ENCODE measurements around the gene SOX4.

Gene SOX4

GRCh38 chr6:21590346-21590745 is 3.2 kb upstream of the SOX4 start:
- TF ChIP-seq CTCF (IDR thresholded peaks at IDR 0.05; ENCODE audit: low read depth, low read length) = no peak
- H3K27me3 ChIP-seq (ENCODE audit: insufficient read depth, low read depth, severe bottlenecking) = no peaks in the 10 kb centered on the region
- no peak overlapping the region for H3K27ac ChIP-seq
- H3K4me3 ChIP-seq (ENCODE audit: low read depth, low read length) = no peak overlapping the region
- DNase-seq = no peak
- peaks cover 7% of the 10 kb centered on the region; the same call in 1 of the 2 replicates for H3K36me3 ChIP-seq
- no peaks in the 10 kb centered on the region for H3K9me3 ChIP-seq (ENCODE audit: severe bottlenecking)

GRCh38 chr6:21591446-21591845 is 2.1 kb upstream of the SOX4 start:
- H3K27ac ChIP-seq = no peak overlapping the region
- no peaks in the 10 kb centered on the region for H3K27me3 ChIP-seq (ENCODE audit: insufficient read depth, low read depth, severe bottlenecking)
- no peak for DNase-seq
- H3K4me3 ChIP-seq (ENCODE audit: low read depth, low read length) = no peak overlapping the region
- no peaks in the 10 kb centered on the region for H3K9me3 ChIP-seq (ENCODE audit: severe bottlenecking)
- no peak for TF ChIP-seq CTCF (IDR thresholded peaks at IDR 0.05; ENCODE audit: low read depth, low read length)
- H3K36me3 ChIP-seq = peaks cover 17% of the 10 kb centered on the region

GRCh38 chr6:21592953-21593352 is 598 bp upstream of the SOX4 start:
- Histone ChIP-seq H3K9me3 (ENCODE audit: severe bottlenecking) (no peaks in the 10 kb centered on the region), H3K36me3 (peaks cover 27% of the 10 kb centered on the region), H3K27ac (peak overlapping the region; percentile 42), H3K27me3 (ENCODE audit: insufficient read depth, low read depth, severe bottlenecking) (no peaks in the 10 kb centered on the region), H3K4me3 (ENCODE audit: low read depth, low read length) (peak overlapping the region; percentile 85)
- DNase-seq = no peak
- no peak for TF ChIP-seq CTCF (IDR thresholded peaks at IDR 0.05; ENCODE audit: low read depth, low read length)

- TF ChIP-seq CTCF (IDR thresholded peaks at IDR 0.05; ENCODE audit: low read depth, low read length) = no peak
- Histone ChIP-seq H3K27ac (peak overlapping the region; percentile 78), H3K36me3 (peaks cover 37% of the 10 kb centered on the region), H3K9me3 (ENCODE audit: severe bottlenecking) (no peaks in the 10 kb centered on the region), H3K4me3 (ENCODE audit: low read depth, low read length) (peak overlapping the region; percentile 85), H3K27me3 (ENCODE audit: insufficient read depth, low read depth, severe bottlenecking) (no peaks in the 10 kb centered on the region)
- peak; percentile 62 for DNase-seq
Measured at GRCh38 chr6:21593927-21594415, 420 bp downstream of the SOX4 start.

DNA sequence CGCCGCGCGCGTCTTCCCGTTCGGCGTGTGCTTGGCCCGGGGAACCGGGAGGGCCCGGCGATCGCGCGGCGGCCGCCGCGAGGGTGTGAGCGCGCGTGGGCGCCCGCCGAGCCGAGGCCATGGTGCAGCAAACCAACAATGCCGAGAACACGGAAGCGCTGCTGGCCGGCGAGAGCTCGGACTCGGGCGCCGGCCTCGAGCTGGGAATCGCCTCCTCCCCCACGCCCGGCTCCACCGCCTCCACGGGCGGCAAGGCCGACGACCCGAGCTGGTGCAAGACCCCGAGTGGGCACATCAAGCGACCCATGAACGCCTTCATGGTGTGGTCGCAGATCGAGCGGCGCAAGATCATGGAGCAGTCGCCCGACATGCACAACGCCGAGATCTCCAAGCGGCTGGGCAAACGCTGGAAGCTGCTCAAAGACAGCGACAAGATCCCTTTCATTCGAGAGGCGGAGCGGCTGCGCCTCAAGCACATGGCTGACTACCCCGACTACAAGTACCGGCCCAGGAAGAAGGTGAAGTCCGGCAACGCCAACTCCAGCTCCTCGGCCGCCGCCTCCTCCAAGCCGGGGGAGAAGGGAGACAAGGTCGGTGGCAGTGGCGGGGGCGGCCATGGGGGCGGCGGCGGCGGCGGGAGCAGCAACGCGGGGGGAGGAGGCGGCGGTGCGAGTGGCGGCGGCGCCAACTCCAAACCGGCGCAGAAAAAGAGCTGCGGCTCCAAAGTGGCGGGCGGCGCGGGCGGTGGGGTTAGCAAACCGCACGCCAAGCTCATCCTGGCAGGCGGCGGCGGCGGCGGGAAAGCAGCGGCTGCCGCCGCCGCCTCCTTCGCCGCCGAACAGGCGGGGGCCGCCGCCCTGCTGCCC is 1.1 kb downstream of the SOX4 start:
- no peaks in the 10 kb centered on the region for H3K27me3 ChIP-seq (ENCODE audit: insufficient read depth, low read depth, severe bottlenecking)
- peak; percentile 72 for DNase-seq
- H3K27ac ChIP-seq = peak overlapping the region; percentile 78
- no peaks in the 10 kb centered on the region for H3K9me3 ChIP-seq (ENCODE audit: severe bottlenecking)
- TF ChIP-seq CTCF (IDR thresholded peaks at IDR 0.05; ENCODE audit: low read depth, low read length) = no peak
- H3K4me3 ChIP-seq (ENCODE audit: low read depth, low read length) = peak overlapping the region; percentile 85
- peaks cover 44% of the 10 kb centered on the region for H3K36me3 ChIP-seq
